AG09319 (cell line): Measurements from ENCODE around the gene NAA60.
"Not testable (repeated sequence)": the region's sequence is repeated elsewhere in the genome, so short reads cannot be mapped to it uniquely, and the experiment has no call there.

Experiments used
- DNase-seq: peaks from one replicate; pipeline ENCODE4 v3.0.0-alpha.2; 2010; ENCODE audit warnings: low read depth; ENCODE audit errors: extremely low read depth
- TF ChIP-seq, protein P1 (sequence below): IDR thresholded peaks from 2 replicates; pipeline ENCODE4 v1.5.1; 2011; ENCODE audit warnings: low read depth, mild to moderate bottlenecking, inconsistent platforms, low read length, moderate library complexity

The NAA60 gene

GRCh38 chr16:3472878-3473595 is 29.6 kb downstream of the NAA60 start:
- TF ChIP-seq, protein P1, sequence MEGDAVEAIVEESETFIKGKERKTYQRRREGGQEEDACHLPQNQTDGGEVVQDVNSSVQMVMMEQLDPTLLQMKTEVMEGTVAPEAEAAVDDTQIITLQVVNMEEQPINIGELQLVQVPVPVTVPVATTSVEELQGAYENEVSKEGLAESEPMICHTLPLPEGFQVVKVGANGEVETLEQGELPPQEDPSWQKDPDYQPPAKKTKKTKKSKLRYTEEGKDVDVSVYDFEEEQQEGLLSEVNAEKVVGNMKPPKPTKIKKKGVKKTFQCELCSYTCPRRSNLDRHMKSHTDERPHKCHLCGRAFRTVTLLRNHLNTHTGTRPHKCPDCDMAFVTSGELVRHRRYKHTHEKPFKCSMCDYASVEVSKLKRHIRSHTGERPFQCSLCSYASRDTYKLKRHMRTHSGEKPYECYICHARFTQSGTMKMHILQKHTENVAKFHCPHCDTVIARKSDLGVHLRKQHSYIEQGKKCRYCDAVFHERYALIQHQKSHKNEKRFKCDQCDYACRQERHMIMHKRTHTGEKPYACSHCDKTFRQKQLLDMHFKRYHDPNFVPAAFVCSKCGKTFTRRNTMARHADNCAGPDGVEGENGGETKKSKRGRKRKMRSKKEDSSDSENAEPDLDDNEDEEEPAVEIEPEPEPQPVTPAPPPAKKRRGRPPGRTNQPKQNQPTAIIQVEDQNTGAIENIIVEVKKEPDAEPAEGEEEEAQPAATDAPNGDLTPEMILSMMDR: no peak
- DNase-seq: no peak

DNA sequence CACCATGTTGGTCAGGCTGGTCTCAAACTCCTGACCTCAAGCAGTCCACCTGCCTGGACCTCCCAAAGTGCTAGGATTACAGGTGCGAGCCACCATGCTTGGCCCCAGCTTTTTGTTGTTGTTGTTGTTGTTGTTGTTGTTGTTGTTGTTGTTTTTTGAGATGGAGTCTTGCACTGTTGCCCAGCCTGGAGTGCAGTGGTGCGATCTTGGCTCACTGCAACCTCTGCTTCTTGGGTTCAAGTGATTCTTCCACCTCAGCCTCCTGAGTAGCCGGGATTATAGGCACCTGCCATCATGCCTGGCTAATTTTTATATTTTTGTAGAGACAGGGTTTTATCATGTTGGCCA is 30.1 kb downstream of the NAA60 start:
- not testable (repeated sequence) for DNase-seq

GRCh38 chr16:3474136-3474779 is 30.8 kb downstream of the NAA60 start:
- DNase-seq: no peak
- TF ChIP-seq, protein P1: no peak

DNA sequence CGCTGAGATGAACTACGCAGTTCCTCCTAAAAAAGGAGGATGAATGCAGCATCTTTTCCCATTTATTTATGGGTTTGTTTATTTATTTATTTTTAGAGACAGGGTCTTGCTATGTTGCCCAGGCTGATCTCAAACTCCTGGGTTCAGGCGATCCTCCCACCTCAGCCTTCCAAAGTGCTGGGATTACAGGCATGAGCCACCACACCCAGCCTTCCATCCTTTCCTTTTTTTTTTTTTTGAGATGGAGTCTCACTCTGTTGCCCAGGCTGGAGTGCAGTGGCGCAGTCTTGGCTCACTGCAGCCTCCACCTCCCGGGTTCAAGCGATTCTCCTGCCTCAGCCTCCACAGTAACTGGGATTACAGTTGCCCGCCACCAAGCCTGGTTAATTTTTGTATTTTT is 31.4 kb downstream of the NAA60 start:
- not testable (repeated sequence) for DNase-seq

- DNase-seq: no peak
- TF ChIP-seq, protein P1: no peak
Measured at GRCh38 chr16:3475604-3476375, 32.3 kb downstream of the NAA60 start.

DNA sequence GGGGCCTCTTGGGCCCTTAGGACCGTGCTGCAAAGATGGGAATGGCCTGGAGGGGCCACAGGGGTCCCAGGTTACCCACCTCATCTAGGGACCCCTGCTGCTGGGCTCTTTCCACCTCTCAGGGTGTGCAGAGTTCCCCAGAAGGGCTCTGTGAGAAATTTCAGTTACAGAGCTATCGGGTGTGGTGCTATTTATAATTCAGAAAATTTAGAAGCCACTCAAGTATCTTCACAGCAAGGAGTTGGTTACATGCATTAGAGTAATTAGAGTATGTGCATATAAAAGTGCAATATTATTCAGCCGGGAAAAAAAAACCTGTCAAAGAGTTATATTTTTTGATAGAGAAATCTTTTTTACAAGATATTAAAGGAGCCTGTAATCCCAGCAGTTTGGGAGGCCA is 32.9 kb downstream of the NAA60 start:
- TF ChIP-seq, protein P1: no peak
- DNase-seq: no peak

- TF ChIP-seq, protein P1: no peak
- no peak for DNase-seq
Measured at GRCh38 chr16:3478242-3478925, 34.9 kb downstream of the NAA60 start.

DNA sequence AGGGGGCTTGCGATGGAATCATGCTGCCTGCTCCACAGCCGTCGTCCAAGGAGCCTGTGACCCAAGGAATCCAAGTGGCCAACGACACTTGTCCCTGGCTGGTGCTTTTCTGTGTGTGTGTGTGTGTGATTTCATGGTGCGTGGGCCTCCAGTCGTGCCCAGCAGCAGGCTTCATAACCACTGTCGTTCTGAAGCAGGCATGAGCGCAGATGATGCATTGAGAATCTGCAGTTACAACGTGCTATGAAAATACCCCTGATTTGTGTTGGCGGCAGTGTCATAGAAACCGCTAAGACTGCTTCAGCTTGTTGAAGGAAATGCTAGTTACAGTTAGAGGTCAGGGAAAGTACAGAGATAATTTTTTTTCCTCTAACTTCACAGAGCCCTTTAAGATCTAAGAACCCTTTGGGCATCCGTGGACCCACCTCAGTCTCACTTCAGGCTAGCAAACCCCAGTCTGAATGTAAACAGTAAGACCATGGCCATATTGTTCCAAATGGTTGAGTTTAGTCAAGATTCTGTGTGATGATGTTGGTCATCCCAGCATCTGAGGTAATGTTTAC is 36.3 kb downstream of the NAA60 start:
- TF ChIP-seq, protein P1: no peak
- no peak for DNase-seq
